Activated CD4-positive, alpha-beta T cell treated with anti-CD3 and anti-CD28 coated beads, Interleukin-2, amount 50 U/mL, for 16 hours (primary cell): Measurements from ENCODE around the gene LYRM2.

ENCODE experiments used
- DNase-seq: peaks from one replicate; pipeline ENCODE4 v3.0.0-alpha.2; 2020

Gene LYRM2

GRCh38 chr6:89590133-89590532 is 48.4 kb downstream of the LYRM2 start:
- no peak for DNase-seq

DNA sequence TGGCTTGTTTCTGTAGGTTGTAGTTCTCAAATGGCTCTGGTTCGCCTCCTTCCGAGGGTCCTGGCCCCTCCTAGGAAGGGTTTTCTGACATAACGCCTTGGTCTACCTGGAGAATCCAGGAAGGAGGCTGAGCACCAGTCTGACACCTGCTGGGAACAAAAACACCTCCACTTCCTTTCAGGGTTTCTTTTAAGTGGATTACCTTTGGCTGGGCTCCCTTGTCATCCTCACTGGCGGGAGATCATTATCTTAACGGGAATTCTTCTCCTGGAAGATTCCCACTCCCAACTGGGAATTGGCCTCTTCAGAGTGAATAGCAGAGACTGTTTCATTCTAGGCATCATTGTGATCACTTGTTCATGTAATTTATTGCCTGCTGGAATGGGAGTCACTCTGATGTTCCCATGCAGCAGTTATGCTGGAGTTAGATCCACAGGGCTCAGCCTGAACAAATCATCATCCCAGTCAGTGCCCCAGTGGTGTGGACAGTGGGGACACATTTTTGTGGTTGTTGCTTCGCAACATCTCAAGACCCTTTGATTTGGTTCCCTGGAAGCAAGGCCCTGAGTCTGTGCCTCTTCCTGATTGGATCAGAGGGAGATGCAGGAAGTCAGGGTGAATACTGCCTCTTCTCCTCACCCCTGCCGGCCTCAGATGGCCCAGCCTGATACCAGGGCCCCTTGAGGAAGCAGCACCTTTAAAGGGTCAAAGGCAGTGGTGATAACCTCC is 49.1 kb downstream of the LYRM2 start:
- DNase-seq = no peak

- DNase-seq = no peak
Measured at GRCh38 chr6:89585154-89585553, 53.4 kb downstream of the LYRM2 start.

DNA sequence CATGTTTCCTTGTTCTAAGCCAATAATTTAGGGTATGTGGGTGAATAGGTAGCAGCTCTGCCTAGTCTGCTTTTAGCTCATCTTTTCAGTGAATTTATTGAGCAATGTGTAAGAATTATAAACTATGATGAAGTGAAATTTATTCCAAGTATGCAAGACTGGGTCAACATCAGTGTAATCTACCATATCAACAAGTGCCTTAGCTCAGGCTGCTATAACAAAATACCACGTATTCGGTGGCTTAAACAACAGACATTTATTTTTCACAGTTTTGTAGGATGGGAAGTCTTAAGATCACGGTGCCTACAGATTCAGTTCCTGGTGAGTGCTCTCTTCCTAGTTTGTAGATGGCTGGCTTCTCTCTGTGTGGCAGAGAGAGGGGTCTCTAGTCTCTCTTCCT is 54.0 kb downstream of the LYRM2 start:
- no peak for DNase-seq

DNA sequence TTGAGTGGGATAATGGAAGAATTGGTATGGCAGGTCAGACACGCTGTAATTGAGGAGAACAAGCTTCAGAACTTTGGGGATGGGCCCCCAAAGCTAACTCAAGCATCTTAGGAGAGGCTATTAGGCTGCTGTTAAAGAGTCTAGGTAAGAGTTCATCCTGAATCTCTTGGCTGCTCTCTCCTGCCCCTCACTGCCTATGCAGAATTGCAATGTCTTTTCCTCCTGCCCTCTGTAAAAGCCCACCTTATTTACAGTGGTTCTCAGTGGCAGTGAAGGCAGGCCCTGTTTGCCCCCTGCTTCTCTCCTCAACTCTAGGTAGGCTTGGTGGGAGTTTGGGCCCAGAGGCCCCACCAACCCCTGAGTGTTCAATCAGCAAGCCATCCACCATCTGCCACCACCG is 55.0 kb downstream of the LYRM2 start:
- DNase-seq = no peak

GRCh38 chr6:89582669-89583325 is 55.8 kb downstream of the LYRM2 start:
- no peak for DNase-seq

DNA sequence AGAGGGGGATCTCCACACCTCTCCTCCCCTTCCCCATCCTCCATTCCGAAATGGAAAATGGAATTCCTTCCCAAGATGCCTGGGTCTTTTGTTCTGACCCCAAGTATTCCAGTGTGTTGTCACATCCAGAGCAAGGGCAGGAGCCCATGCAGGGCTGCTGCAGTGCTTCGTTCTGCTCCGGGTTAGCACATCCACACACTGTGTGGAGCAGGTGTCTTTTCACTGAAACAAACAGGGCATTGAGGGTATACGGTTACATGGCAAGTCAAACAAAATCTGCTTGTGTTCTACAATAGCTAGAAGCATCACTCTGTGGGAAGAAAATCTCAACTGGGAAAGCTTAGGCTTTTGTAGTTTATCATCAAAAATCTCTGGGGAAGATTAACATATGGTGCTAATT is 56.9 kb downstream of the LYRM2 start:
- DNase-seq = no peak

GRCh38 chr6:89580997-89581666 is 57.4 kb downstream of the LYRM2 start:
- DNase-seq = no peak

DNA sequence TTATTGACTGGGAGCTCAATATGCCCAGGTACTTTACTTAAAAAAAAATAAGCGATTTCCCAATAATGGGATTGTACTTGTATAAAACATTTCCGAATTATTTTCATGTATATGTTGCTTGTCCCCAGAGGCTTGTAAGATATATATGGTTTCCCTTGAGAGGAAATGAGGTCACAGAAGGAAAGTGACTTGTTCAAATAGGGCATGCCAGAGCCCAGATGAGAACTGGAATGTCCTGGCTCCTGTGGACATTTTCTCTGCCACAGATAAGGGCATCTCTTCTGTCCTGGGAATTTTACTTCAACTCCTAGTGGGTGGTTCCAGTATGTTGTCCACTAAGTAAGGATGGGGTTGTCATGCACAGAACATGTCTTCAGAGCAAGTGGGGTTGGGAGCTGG is 63.0 kb downstream of the LYRM2 start:
- DNase-seq = no peak

GRCh38 chr6:89574910-89575561 is 63.5 kb downstream of the LYRM2 start:
- DNase-seq = no peak

- no peak for DNase-seq
Measured at GRCh38 chr6:89567630-89568390, 70.7 kb downstream of the LYRM2 start.

GRCh38 chr6:89566930-89567629 is 71.5 kb downstream of the LYRM2 start:
- DNase-seq = no peak

DNA sequence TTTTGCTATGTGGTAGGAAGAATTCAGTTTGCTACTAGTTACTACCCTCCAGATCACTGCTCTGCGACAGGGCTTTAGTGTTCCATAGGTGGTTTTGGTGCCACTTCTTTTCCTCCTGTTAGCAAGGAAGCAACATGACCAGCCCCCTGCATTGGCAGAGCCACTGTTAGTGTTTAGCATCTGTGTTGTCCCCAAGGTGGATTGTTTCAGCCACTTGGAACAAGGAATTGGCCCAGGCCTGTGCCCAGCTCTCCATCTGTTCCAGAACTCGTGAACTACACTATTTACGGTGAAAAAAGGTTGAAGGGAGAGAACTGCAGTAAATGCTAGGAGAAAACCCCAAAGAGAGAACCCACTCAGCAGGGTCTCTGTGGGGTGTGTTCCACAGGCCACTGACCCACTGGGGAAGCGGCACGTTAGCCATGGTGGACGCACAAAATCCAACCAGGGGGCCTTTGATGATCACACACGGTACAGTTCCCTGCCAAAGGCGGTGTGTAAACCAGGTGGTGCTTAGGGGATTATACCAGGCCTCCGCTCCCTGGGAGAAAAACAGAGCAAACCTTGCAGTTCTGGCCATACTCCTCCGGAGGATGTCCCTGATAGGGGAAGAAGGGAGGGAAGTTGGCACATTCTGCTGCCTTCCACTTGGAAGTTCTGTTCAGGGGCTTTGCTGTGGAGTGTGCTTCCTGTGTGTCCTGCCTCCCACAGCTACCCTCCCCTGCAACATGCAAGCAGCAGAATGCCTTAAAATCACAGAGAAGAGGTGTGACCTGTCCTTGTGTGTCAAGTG is 72.3 kb downstream of the LYRM2 start:
- DNase-seq = no peak

- DNase-seq = no peak
Measured at GRCh38 chr6:89564752-89565427, 73.7 kb downstream of the LYRM2 start.

DNA sequence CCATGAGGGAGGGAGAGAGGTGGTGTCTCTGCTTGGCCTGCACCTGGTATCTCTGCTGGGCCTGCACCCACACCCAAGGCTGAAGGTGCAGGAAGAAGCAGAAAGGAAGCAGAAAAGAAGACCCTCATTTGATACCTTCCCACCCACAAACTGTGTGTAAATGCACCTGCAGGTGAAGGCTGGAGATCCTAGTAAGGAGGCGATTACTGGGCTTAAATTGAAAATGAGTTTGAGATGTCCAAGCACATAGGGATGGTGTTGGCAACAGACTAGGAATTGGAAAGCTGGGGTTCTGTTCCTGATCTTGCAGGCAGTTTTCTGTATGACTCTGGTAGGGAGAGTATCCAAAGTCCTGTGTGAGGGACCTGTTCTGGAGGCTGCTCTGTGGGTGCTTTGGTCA is 74.7 kb downstream of the LYRM2 start:
- DNase-seq = no peak

DNA sequence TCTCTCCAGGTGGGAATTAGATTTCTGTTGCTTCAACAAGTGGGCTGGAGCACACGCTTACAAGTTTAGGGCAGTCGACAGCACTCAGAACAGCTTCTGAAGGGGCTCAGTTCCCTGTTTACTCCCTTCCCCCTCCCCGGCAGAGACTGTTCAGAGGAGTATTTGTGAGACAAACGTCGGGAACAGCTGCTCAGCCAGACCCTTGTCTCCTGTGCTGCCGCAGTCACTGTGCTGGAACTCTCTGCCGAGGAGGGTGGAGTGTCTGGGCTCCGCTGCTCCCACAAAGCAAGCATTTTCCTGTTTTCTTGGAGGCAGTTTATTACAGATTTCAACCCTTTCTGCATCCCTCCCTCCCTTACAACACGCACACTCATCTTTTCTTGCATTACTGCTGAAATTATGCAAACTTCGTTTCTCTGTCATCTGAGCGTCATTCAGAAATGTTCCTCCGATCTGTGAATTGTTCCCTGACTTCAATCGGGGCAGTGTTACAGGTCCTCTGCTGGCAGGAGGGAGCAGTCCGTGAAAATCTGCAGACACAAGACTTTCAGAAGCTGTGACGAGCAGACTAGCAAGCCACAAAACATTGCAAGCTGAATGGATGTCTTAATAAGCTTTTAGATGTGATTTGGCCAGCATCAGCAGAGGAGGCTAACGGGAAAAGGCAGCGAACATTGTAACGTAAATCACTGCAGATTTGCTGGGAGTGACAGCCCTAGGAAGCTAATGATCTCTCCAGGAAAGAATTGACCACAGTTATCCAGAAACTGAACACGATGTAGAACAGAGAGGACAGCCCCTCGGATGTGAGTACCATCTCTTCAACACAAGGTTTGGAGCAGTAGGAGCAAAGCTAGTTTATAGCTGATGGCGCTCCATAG is 76.2 kb downstream of the LYRM2 start:
- no peak for DNase-seq

- DNase-seq = no peak
Measured at GRCh38 chr6:89559487-89559886, 79.1 kb downstream of the LYRM2 start.

DNA sequence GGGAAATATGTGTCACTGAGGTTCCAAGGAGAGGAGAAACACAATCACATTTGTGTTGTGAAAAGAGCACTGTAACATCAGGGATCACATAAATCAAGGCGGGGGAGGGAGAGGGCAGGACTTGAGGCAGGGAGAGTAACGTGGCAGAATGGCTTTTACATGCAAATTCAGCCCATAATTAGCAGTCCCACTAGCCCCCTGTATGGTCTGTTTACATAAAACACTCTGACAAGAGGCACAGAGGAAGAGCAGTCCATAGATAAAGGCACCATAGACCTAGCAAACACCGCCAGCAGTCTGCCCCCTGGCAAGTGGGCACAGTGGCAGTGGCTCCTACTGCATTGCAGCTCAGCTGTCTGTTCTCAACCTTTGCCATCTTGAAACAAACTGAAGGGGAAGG is 82.7 kb downstream of the LYRM2 start:
- DNase-seq = no peak

DNA sequence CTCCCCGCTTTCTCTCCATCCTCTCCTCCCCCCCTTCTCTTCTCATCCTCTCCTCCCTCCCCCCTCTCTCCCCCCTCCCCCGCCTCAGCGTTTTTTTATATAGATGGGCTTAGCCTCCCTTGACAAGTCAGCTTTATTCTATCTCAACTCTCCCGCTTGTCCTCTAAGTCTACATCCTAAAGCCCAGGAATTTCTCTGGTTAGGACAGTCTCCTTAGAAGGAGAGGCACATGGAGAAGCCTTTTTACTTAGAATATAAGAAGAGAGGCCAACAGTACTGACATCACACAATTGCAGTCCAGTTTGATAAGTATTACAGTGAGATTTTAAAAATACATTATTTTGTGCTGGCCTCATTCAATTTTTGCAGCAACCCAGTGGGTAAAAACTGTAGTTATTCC is 83.5 kb downstream of the LYRM2 start:
- no peak for DNase-seq

GRCh38 chr6:89554106-89554505 is 84.4 kb downstream of the LYRM2 start:
- no peak for DNase-seq
